Activated CD4-positive, alpha-beta T cell treated with anti-CD3 and anti-CD28 coated beads for 36 hours (primary cell): ENCODE data around the gene CCDC197. TPM values are rescaled to one million over a fixed set of nuclear protein-coding genes. Genes with fewer than 3 reads are reported as not detected.

ENCODE experiments used
- ATAC-seq: fragments of 200-7000 bp; cut with Tn5 transposase; one replicate; pipeline ENCODE4 v1.10.0; 2021; ENCODE audit warnings: mild to moderate bottlenecking, moderate library complexity
- CTCF ChIA-PET: fragments of 350-600 bp; sonication (Branson Sonifier 250); formaldehyde crosslinking; loops from one replicate; lab custom pipeline; 2021; ENCODE audit warnings: antibody characterized with exemption; lab: Charles Lee
- POLR2A ChIA-PET: fragments of 350-600 bp; sonication (Branson Sonifier 250); formaldehyde crosslinking; loops from one replicate; lab custom pipeline; 2021; ENCODE audit warnings: antibody characterized with exemption, inconsistent platforms; lab: Charles Lee
- DNase-seq: peaks from one replicate; pipeline ENCODE4 v3.0.0-alpha.2; 2020
- H3K27ac Mint-ChIP-seq: one replicate; pipeline ENCODE4 v1.8.0; 2021; ENCODE audit warnings: mixed read lengths
- H3K27me3 Mint-ChIP-seq: one replicate; pipeline ENCODE4 v1.8.0; 2021; ENCODE audit warnings: mixed read lengths
- H3K36me3 Mint-ChIP-seq: one replicate; pipeline ENCODE4 v1.8.0; 2021; ENCODE audit warnings: low read depth, mixed read lengths
- H3K4me1 Mint-ChIP-seq: one replicate; pipeline ENCODE4 v1.8.0; 2021; ENCODE audit warnings: mixed read lengths
- H3K4me3 Mint-ChIP-seq: one replicate; pipeline ENCODE4 v1.8.0; 2021; ENCODE audit warnings: mild to moderate bottlenecking, moderate library complexity, mixed read lengths
- H3K9me3 Mint-ChIP-seq: one replicate; pipeline ENCODE4 v1.8.0; 2021; ENCODE audit warnings: low read depth, mixed read lengths
- intact Hi-C, 2 experiments: fragments of 100-400 bp; cut with DNase I in 1 of 2; cut with micrococcal nuclease in 1 of 2; formaldehyde crosslinking; loops; one replicate each; pipeline versions ENCODE4 v1.14.2 to v1.15.1; 2022 to 2024; cut with DNase I, micrococcal nuclease
- total RNA-seq, 2 experiments: library from RNA; stranded (reverse); gene quantifications; one replicate each; pipeline ENCODE4 v1.2.3, GENCODE V29; 2021

Gene CCDC197
- total RNA-seq, 2 experiments from 2014 or later: 0.34 to 0.53 TPM

DNA sequence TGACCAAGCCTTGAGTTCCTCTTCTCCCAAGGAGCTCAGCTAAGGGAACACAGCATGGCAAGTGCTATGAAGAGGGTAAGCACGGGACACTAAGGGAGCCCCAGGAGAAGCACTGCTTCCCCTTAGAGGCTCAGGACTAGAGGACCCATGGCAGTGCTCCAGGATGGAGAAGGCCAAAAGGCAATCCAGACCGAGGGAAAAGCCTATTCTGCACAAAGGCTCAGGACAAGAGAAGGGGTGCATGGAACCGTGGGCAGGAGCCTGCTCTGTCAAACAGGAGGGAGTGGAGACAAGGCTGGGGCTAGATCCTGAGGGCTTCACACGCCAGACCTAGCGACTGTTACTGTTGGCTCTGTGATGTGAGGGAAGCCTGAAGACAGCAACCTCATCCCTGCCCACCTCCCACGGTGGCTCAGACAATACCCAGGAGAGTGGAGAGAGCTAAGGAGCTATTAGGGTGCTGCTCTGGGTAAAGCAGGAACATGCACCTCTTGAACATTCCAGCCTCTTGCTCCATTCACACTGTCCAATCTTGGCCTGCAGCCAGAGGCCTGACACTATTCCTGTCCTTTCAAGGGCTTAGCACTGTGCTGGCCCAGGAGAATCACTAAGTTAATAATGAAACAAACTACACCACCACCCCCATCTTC, 53.3 kb downstream of the CCDC197 start:
- H3K4me3 Mint-ChIP-seq: no peak overlapping the region
- no peak for DNase-seq
- H3K36me3 Mint-ChIP-seq: peaks cover 61% of the 10 kb centered on the region
- no peaks in the 10 kb centered on the region for H3K9me3 Mint-ChIP-seq
- no peak for ATAC-seq
- intact Hi-C loops: no loop called here
- ChIA-PET POLR2A (interaction anchor here (0.6 kb wide), 1 partner anchor 136 kb away, joined by 6 read pairs; no protein-coding TSS in a partner anchor), CTCF (interaction anchor here (0.6 to 3.3 kb wide), 11 partner anchors 13 to 132 kb away, joined by 3 to 23 read pairs (median 3); no protein-coding TSS in a partner anchor)
- no peak overlapping the region for H3K27ac Mint-ChIP-seq
- H3K27me3 Mint-ChIP-seq: no peaks in the 10 kb centered on the region
- peaks cover 10% of the 10 kb centered on the region for H3K4me1 Mint-ChIP-seq

DNA sequence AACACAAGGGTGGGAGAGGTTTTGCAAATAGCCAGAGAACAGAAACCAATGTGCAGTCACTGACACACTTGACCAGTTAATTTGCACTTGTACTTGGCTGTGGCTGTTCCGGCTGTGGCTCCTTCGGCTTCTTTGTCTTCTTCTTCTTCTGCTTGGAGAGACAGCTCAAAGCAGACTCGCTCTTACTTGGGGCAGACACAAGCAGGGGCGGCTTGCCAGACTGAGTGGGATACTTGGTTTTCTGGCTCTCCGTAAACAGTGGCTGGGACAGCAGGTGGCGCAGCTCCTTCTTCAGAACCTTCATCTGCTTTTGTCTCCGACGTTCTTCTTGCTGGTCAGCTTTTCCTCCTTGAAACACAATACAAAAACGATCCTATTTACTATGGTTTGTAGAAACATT, 54.0 kb downstream of the CCDC197 start:
- no peak overlapping the region for H3K4me3 Mint-ChIP-seq
- ATAC-seq (no peak), DNase-seq (no peak)
- H3K4me1 Mint-ChIP-seq: peaks cover 12% of the 10 kb centered on the region
- intact Hi-C loops: no loop called here
- H3K36me3 Mint-ChIP-seq: peaks cover 65% of the 10 kb centered on the region
- CTCF ChIA-PET: interaction anchor here (0.6 to 3.7 kb wide), 9 partner anchors 14 to 435 kb away, joined by 3 to 23 read pairs (median 5); no protein-coding TSS in a partner anchor
- H3K9me3 Mint-ChIP-seq: no peaks in the 10 kb centered on the region
- POLR2A ChIA-PET: interaction anchor here (0.6 kb wide), 1 partner anchor 137 kb away, joined by 6 read pairs; no protein-coding TSS in a partner anchor
- H3K27ac Mint-ChIP-seq: no peak overlapping the region
- no peaks in the 10 kb centered on the region for H3K27me3 Mint-ChIP-seq

DNA sequence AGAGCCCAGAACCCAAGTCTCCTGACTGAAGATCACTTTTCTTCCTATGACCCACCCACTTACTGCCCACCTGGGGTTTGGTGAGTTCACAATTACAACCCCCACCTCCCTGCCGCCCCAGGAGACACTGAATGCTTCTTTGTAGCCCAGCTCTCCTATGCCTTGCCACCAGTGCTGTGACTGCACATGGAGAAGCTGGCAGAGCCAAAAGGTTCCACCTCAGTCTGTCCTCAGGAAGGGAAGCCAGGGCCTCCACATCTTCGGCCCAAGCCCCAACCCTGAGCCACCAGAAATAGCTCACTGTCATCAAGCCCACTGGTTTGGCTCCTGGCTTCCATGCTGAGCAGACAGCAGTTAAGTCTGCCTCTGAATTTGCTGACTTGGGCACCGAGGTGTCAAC, 54.7 kb downstream of the CCDC197 start:
- POLR2A ChIA-PET: interaction anchor here (1.4 kb wide), 1 partner anchor 10 kb away, joined by 5 read pairs; no protein-coding TSS in a partner anchor
- H3K27me3 Mint-ChIP-seq: no peaks in the 10 kb centered on the region
- peaks cover 16% of the 10 kb centered on the region for H3K4me1 Mint-ChIP-seq
- ATAC-seq (no peak), DNase-seq (no peak)
- intact Hi-C loops: no loop called here
- peak overlapping the region; percentile 52 for H3K27ac Mint-ChIP-seq
- no peak overlapping the region for H3K4me3 Mint-ChIP-seq
- H3K9me3 Mint-ChIP-seq: no peaks in the 10 kb centered on the region
- CTCF ChIA-PET: interaction anchor here (0.9 to 3.7 kb wide), 6 partner anchors 14 to 129 kb away, joined by 3 to 23 read pairs (median 6); no protein-coding TSS in a partner anchor
- peaks cover 70% of the 10 kb centered on the region for H3K36me3 Mint-ChIP-seq

DNA sequence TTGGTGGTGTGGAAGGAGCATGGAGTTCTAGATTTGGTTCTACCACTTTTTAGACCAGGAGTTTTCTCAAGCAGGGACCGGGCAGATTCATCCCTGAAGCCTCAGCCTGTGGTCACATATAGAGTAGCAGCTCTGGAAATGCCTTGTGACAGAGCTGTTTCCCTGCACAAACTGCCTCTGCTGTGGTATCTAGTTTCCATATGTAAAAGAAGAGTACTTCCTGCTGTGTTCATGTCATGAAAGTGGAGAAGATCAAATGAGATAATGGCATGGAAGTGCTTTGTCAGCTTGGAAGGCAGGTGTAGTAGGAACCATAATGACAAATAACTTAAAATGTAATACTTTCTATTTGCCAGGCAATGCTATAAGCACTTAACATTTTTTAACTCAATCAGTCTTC, 55.1 kb downstream of the CCDC197 start:
- ATAC-seq (peak; percentile 34), DNase-seq (no peak)
- peak overlapping the region; percentile 52 for H3K27ac Mint-ChIP-seq
- intact Hi-C loops: no loop called here
- CTCF ChIA-PET: interaction anchor here (0.9 to 3.7 kb wide), 6 partner anchors 10 to 128 kb away, joined by 3 to 23 read pairs (median 6); no protein-coding TSS in a partner anchor
- peaks cover 71% of the 10 kb centered on the region for H3K36me3 Mint-ChIP-seq
- peaks cover 21% of the 10 kb centered on the region for H3K4me1 Mint-ChIP-seq
- no peaks in the 10 kb centered on the region for H3K9me3 Mint-ChIP-seq
- H3K27me3 Mint-ChIP-seq: no peaks in the 10 kb centered on the region
- POLR2A ChIA-PET: interaction anchor here (1.4 kb wide), 1 partner anchor 11 kb away, joined by 5 read pairs; no protein-coding TSS in a partner anchor
- no peak overlapping the region for H3K4me3 Mint-ChIP-seq

DNA sequence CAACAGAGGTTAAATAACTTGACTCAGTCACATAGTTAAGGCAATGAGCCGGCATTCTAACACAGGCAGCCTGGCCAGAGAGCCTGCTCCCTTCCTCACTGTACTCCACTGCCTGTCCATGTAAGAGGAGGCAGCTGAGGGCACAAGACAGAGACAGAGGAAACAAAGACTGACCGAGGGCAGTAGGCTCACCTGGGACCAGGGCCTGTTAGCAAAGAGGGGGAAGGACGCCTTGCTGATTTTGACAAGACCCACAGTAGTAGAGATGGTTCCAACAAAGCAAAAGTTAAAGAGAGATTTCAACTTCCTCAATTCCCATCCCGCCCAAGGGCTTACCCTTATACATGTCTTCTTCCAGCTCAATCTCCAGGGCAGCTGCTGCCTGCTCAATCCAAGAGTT, 55.6 kb downstream of the CCDC197 start:
- CTCF ChIA-PET: interaction anchor here (1.0 to 3.7 kb wide), 6 partner anchors 10 to 128 kb away, joined by 3 to 23 read pairs (median 6); no protein-coding TSS in a partner anchor
- Mint-ChIP-seq H3K4me1 (peaks cover 25% of the 10 kb centered on the region), H3K27ac (peak overlapping the region; percentile 52), H3K27me3 (no peaks in the 10 kb centered on the region), H3K9me3 (no peaks in the 10 kb centered on the region), H3K4me3 (no peak overlapping the region), H3K36me3 (peaks cover 76% of the 10 kb centered on the region)
- intact Hi-C loops: no loop called here
- ATAC-seq (no peak), DNase-seq (no peak)
- POLR2A ChIA-PET: interaction anchor here (1.4 kb wide), 1 partner anchor 11 kb away, joined by 5 read pairs; no protein-coding TSS in a partner anchor

DNA sequence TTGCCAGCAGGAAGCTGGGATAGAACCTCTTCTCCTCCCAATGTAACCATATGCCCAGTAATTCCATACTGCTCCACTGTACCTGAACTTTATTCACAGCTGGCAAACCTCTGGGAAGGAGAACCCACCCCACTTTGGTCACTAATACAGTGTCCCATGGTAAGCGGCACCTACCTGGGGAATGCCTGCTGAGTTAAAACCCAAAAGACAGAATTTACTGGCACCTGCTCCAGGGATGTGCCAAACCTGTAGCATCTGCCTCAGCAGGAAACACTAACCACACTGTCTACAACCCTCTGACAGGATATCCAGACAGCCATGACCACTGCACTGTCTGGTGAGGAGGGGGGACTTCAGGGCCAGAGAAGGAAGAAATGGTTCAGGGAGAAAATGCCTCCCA, 57.3 kb downstream of the CCDC197 start:
- H3K4me1 Mint-ChIP-seq: peaks cover 41% of the 10 kb centered on the region
- ChIA-PET CTCF (interaction anchor here (0.9 to 3.7 kb wide), 3 partner anchors 25 to 128 kb away, joined by 3 to 21 read pairs (median 3); no protein-coding TSS in a partner anchor), POLR2A (interaction anchor here (1.2 kb wide), 1 partner anchor 11 kb away, joined by 3 read pairs; no protein-coding TSS in a partner anchor)

DNA sequence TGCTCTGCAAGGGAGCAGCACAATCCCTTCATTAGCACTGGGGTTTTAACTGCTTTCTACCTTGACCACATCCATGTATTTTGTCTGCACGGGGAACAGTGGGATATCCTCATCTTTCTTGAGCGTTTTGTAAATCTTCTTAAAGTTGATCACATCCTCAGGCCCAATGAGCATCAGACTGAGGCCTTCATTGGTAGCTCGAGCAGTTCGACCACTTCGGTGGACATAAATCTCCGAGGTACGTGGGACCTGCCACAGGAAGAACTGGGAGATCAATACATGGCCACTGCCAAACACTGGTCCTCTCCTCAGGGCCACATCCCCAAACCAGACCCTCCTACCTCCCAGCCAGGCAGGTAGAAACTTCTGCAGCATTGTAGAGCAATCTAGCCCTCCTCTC, 57.8 kb downstream of the CCDC197 start:
- intact Hi-C loops: no loop called here
- DNase-seq (no peak), ATAC-seq (no peak)
- Mint-ChIP-seq H3K4me1 (peaks cover 41% of the 10 kb centered on the region), H3K4me3 (no peak overlapping the region), H3K9me3 (no peaks in the 10 kb centered on the region), H3K27ac (no peak overlapping the region), H3K36me3 (peaks cover 73% of the 10 kb centered on the region), H3K27me3 (no peaks in the 10 kb centered on the region)
- POLR2A ChIA-PET: interaction anchor here (1.2 kb wide), 2 partner anchors 10 to 112 kb away, joined by 3 read pairs; no protein-coding TSS in a partner anchor
- CTCF ChIA-PET: interaction anchor here (0.9 kb wide), 1 partner anchor 128 kb away, joined by 3 read pairs; no protein-coding TSS in a partner anchor

More for the DNA sequence above, 57.3 kb downstream of the CCDC197 start:
- Mint-ChIP-seq H3K4me3 (no peak overlapping the region), H3K27me3 (no peaks in the 10 kb centered on the region), H3K9me3 (no peaks in the 10 kb centered on the region), H3K36me3 (peaks cover 76% of the 10 kb centered on the region), H3K27ac (peak overlapping the region; percentile 17)
- intact Hi-C loops: no loop called here
- no peak for DNase-seq
- ATAC-seq: no peak

DNA sequence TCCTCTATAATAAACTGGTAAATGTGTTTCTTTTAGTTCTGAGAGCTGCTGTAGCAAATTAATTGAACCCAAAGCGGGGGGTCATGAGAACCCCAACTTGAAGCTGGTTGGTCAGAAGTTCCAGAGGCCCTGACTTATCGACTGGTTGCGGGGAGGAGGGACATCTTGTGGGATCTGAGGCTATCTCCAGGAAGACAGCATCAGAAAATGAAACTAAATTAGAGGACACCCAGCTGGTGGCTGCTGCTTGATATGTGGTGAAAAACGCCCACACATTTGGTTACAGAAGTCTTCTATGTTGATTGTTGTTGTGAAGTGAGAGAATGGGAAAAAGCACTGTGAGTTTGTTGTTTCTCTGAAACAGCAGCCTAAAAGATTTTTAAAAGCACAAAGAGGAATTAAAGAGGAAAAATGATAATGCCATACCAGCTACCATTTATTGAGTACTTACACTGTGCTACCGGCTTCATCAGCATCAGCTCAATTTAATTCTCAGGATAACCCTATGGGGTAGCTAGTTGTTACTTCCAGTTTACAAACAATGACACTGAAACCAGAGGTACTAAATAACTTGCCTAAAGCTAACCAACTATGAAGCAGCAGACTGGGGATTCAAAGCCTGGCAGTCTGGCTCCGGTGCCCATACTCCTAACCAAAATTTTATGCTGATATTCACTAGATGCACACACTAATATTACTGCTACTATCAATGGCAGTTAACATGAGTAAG, 59.6 kb downstream of the CCDC197 start:
- H3K27me3 Mint-ChIP-seq: no peaks in the 10 kb centered on the region
- no peak overlapping the region for H3K4me3 Mint-ChIP-seq

DNA sequence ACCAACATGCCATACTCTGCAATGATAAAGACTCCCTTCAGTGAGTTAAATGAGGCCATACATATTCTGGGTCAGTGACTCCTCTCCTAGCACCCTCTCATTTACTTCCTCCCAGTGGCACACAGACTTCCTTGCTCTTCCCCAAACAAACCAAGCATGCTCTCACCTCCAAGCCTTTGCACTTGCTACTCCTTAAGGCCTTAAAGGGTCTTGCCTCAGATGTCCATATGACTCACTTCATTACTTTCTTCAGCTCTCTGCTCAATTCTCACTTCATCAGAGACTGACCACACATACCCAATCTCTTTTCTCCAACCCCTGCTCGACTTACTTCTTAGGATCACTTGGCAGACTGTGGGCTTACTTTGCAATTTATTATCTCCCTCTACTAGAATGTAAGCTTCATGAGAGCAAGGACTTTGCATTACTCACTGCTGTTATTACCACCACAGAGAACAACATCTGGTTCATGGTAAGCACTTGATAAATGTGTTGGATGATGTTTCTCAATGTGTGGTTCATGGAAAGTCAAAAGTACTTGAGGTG, 61.1 kb downstream of the CCDC197 start:
- H3K36me3 Mint-ChIP-seq: peaks cover 72% of the 10 kb centered on the region
- peaks cover 39% of the 10 kb centered on the region for H3K4me1 Mint-ChIP-seq
- DNase-seq: no peak
- intact Hi-C loops: no loop called here
- H3K27me3 Mint-ChIP-seq: no peaks in the 10 kb centered on the region
- CTCF ChIA-PET: interaction anchor here (0.9 to 2.1 kb wide), 5 partner anchors 9 to 74 kb away, joined by 4 to 11 read pairs (median 8); no protein-coding TSS in a partner anchor
- H3K9me3 Mint-ChIP-seq: no peaks in the 10 kb centered on the region
- no peak overlapping the region for H3K4me3 Mint-ChIP-seq
- POLR2A ChIA-PET: no interaction called here
- H3K27ac Mint-ChIP-seq: peak overlapping the region; percentile 42
- no peak for ATAC-seq

More for the DNA sequence above, 59.6 kb downstream of the CCDC197 start:
- DNase-seq: peak; percentile 35
- ATAC-seq: peak; percentile 64
- POLR2A ChIA-PET: no interaction called here
- Mint-ChIP-seq H3K36me3 (peaks cover 73% of the 10 kb centered on the region), H3K9me3 (no peaks in the 10 kb centered on the region), H3K4me1 (peaks cover 42% of the 10 kb centered on the region), H3K27ac (peak overlapping the region; percentile 78)
- intact Hi-C loops: no loop called here
- CTCF ChIA-PET: interaction anchor here (0.6 to 2.1 kb wide), 9 partner anchors 8 to 122 kb away, joined by 3 to 11 read pairs (median 5); partner anchors contain the start of genes DDX24 and IFI27L1
